AG04450 (cell line): ENCODE measurements around the gene MYO1G. TPM values are rescaled to one million over a fixed set of nuclear protein-coding genes. Genes with fewer than 3 reads are reported as not detected.

Experiments
- CTCF ChIA-PET: fragments of 300-600, 350-600 bp; formaldehyde crosslinking; extraction: SDS; loops from one replicate; lab custom pipeline; 2022; ENCODE audit warnings: antibody characterized with exemption, inconsistent platforms; lab: Charles Lee
- POLR2A ChIA-PET: fragments of 350-600 bp; formaldehyde crosslinking; extraction: SDS; loops from one replicate; lab custom pipeline; 2021; ENCODE audit warnings: antibody characterized with exemption, inconsistent platforms; lab: Yijun Ruan, JAX
- DNase-seq: peaks from one replicate; pipeline ENCODE4 v3.0.0-alpha.2; 2011; ENCODE audit warnings: low read depth, low spot score
- H3K27ac ChIP-seq: one replicate; pipeline ENCODE4 v1.5.1; 2012; ENCODE audit warnings: low read depth, low read length, control low read depth
- H3K27me3 ChIP-seq: one replicate; pipeline ENCODE4 v1.6.0; 2012; ENCODE audit warnings: low read length; ENCODE audit not compliant: control insufficient read depth, insufficient read depth
- H3K4me3 ChIP-seq: 2 replicates; pipeline ENCODE4 v1.5.1; 2011; ENCODE audit warnings: mild to moderate bottlenecking, low read depth, low read length, control low read depth
- H3K9me3 ChIP-seq: 2 replicates; pipeline ENCODE4 v1.5.1; 2012; ENCODE audit warnings: low read length; ENCODE audit not compliant: control insufficient read depth, insufficient read depth
- CTCF ChIP-seq: IDR thresholded peaks from 2 replicates; pipeline ENCODE4 v1.5.1; 2011; ENCODE audit warnings: low read depth, low read length, control low read depth, inconsistent platforms
- polyA plus RNA-seq: library from polyadenylated mRNA; depleted of rRNA; stranded (reverse); fragments of >200 nt; gene quantifications from 2 replicates; pipeline ENCODE4 v1.2.3, GENCODE V29; 2011

MYO1G gene
- polyA plus RNA-seq, 1 experiment, result not detected

- CTCF ChIA-PET, result interaction anchor here (1.5 kb wide), 1 partner anchor 169 kb away, joined by 3 read pairs; no protein-coding TSS in a partner anchor
- POLR2A ChIA-PET, result no interaction called here
- no peak for DNase-seq
- no peak overlapping the region for H3K4me3 ChIP-seq
- H3K27me3 ChIP-seq, result peaks cover 12% of the 10 kb centered on the region
- no peak for TF ChIP-seq CTCF
- H3K27ac ChIP-seq, result no peak overlapping the region
- H3K9me3 ChIP-seq, result no peaks in the 10 kb centered on the region; the same call in 1 of the 2 replicates
Observed at GRCh38 chr7:44966731-44967538, 11.9 kb downstream of the MYO1G start.

- DNase-seq, result no peak
- Histone ChIP-seq H3K27ac (no peak overlapping the region), H3K4me3 (no peak overlapping the region), H3K9me3 (no peaks in the 10 kb centered on the region; the same call in 1 of the 2 replicates), H3K27me3 (peaks cover 14% of the 10 kb centered on the region)
- TF ChIP-seq CTCF, result no peak
- POLR2A ChIA-PET, result no interaction called here
- CTCF ChIA-PET, result no interaction called here
Observed at GRCh38 chr7:44965937-44966730, 12.7 kb downstream of the MYO1G start.

- no peak for DNase-seq
- POLR2A ChIA-PET, result no interaction called here
- Histone ChIP-seq H3K27ac (no peak overlapping the region), H3K27me3 (peaks cover 11% of the 10 kb centered on the region), H3K9me3 (no peaks in the 10 kb centered on the region; the same call in 1 of the 2 replicates), H3K4me3 (no peak overlapping the region)
- CTCF ChIA-PET, result no interaction called here
- TF ChIP-seq CTCF, result no peak
Observed at GRCh38 chr7:44965441-44965903, 13.3 kb downstream of the MYO1G start.

- DNase-seq, result no peak
- H3K27ac ChIP-seq, result no peak overlapping the region
- POLR2A ChIA-PET, result no interaction called here
- peaks cover 16% of the 10 kb centered on the region for H3K27me3 ChIP-seq
- no peak overlapping the region for H3K4me3 ChIP-seq
- no peaks in the 10 kb centered on the region; the same call in 1 of the 2 replicates for H3K9me3 ChIP-seq
- no peak for TF ChIP-seq CTCF
- CTCF ChIA-PET, result interaction anchor here (1.9 kb wide), 1 partner anchor 171 kb away, joined by 7 read pairs; no protein-coding TSS in a partner anchor
Observed at GRCh38 chr7:44964831-44965440, 13.9 kb downstream of the MYO1G start.
